Fibroblast of skin of scalp (primary cell): ENCODE measurements around the gene MYO18B.
A peak's percentile ranks its signal among the peaks of the same experiment; 100 is the strongest.

Experiments used
- DNase-seq: peaks from one replicate; pipeline ENCODE4 v3.0.0-alpha.2; 2013

MYO18B gene

DNA sequence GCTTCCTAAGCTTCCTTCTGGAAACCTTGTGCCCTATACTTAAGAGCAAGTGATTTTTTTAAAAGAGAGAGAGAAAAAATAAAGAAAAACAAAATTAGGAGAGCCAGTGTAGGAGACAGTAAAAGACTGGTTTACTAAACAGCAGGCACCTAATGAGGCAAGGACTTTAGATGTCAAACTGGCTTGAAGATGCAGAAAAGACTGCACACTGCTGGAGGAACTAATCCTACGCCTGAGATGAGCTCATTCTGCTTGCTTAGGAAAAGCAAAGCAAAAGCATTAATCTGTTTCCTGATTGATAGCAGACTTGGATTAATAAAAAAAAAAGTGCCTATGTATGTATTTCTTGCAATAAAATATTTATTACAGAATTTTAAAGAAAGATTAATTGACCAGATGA lies 313.7 kb downstream of the MYO18B start:
- no peak for DNase-seq

DNA sequence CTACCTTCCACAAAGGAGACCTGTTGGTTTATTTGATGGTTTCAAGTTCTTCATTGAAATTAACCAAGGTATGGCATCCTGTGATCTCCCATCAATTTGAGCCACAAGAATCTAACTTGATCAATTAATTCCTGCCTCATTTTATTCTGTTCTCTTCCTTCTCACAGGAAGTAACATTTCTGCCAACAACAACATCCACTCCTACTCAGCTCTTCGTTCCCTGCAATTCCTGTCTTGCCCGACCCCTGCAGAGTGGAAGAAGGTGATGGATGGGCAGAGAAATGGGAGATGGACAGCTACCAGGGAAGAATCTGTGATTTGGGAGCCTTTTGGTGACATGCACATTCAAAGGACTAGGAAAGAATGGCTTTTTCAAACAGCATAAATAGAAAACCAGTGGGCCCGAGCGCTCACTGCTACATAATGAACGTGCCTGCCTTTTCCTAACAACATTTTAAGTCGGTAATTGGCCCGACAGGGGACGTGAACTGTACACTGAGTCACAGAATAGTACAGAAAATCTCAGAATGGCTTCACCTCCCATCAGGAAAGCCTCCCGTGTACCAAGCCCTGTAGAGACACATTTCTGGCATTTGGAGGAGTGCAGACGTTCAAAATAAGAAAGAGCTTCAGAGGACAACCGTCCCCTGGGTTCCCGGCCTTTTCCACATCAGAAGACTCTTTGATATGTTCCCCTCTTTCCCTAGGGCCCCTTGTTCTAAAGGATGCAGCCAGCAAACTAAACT lies 314.6 kb downstream of the MYO18B start:
- no peak for DNase-seq

DNA sequence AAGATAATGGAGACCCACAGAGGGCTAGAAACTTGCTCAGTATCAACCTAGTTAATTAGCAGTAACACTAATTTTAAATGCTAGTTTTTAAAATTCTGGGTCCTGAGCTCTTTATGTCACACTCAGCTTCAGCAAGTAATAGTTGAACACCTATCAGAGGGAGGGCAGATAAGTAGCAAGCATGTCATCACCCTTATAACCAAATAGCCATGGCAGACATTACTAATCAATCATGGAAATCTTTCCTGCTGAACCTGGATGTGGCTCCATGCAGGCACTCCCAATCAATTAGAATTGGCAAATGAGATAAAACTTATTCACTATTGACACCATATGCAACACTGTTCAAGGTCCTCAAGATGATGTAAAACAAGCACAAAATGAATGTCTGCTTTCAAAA lies 315.7 kb downstream of the MYO18B start:
- no peak for DNase-seq

DNA sequence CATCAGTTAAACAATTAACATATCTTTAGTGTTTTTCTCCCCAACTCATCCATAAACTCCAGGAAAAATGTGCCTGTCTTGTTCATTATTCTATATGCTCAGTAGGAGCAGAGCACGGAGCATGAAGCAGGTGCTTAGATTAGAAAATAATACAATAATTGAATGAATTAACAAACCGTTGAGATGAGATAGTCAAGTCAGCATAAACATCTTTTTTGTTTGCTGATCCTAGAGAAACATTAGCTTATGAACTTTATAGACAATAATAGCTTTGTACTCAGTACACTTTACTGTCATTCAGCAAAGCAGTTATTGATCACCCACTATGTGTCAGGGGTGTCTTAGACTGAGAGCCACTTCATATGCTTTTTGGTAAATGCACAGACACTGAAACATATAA lies 322.1 kb downstream of the MYO18B start:
- no peak for DNase-seq

DNA sequence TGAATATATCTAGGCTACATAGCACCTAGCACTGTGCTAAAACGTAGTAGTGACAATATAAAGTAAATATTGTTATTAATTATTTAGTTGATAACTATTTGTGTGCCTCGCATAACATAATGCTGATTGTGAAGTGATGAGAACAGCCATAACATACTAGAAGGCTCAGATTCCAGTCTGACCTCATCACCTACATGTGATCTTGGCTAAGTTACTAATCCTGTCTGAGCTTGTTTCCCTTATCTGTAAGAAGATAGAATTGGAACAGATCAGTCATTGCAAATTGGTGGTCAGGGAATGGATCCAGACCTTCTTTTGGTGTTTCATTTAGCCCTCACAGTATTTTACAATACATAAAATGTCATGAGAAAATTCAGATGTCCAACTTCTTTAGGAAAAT lies 323.9 kb downstream of the MYO18B start:
- DNase-seq, result no peak

DNA sequence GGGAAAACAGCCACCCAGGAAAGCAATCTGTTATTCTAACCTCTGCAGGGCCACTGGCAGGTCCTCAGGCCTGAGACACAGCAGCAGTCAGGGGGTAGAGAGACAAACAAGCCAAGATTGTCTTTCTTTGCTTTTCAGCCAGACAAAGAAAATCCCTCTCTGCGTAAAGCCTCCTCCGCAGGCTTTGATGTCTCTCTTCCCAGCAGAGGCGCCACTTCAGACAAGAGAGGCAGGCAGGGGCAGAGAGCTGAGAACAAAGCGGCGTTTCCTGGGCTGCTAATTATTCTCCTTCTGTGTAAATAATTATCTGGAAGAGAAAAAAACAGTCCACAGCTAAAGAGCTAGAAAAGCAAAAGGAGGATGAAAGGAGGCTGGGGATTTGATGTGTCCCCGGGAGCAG lies 324.5 kb downstream of the MYO18B start:
- no peak for DNase-seq

DNA sequence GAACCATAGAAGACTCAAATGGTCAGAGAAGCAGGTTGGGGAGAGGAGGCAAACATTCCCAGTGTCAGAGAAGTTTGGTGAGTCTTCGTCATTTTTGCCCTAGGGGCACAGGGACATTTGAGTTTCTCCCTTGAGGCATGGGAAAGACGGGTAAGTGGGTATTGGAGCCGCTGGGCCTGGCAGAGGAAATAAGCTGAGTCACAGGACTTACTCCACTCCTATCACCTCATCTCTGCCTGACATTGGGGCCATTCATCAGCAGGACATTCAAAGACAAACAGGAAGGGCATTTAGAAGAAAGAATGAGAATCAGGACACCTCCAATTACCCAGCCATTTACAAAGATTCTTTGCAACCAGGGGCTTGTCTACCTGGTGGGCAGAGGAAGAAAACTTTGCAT lies 326.6 kb downstream of the MYO18B start:
- DNase-seq, result no peak

DNA sequence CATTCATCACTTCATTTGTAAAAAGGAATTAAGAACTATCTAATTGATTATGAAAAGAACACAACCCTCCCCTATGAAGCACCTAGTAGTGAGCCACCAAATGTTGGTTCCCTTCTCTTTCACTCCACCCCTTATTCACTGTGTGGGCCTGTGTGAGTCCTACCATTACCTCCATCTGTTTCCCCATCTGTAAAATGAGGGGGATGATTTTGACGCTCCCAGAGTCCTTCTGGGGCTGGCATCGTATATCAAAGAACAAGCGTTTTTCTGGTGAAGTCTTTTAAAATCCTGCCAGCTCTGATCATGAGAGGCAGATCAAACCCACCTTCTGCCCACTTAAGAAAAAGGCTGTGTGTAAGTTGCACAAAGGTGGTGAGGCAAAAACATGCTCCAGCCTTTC lies 330.6 kb downstream of the MYO18B start:
- DNase-seq, result no peak

DNA sequence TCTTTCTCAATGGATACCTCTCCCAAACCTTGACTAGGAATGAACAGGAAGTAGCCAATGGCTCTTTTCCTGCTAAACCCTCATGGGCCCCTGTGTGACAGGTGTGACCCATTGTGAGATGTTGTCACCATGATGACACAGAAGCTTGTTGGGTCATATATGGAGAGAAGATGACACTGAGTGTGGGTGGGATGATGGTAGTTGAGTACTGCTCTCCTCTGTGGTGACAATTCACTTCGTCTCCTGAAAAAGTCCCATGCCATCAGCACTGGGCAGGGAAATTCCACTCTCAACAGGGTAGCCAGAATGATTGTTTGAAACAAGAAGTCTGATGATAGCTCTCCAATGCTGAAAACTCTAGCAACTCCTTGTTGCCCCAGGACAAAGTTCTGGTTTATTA lies 333.3 kb downstream of the MYO18B start:
- DNase-seq, result no peak

DNA sequence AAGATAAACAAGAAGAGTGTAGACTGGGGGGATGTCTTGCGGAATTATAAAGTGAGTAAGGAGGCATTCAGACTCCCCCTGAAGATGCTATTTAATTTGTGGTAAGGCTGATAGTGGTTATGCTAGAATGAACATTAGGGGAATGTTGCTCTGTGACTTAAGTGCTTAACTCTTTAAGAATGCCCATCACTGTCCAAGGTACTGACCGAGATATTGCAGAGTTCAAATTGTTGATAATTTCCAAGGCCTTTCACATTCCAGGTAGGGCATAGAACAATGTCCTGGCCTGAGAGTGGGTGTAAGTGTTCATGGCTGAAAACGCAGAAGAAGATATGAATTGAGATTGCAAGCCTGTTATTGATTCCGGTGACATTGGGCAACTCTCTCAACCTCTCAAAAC lies 337.0 kb downstream of the MYO18B start:
- DNase-seq, result peak; percentile 1
